GM12872 (cell line): ENCODE data around the gene MUCL3.

ENCODE experiments used
- CTCF ChIP-seq: IDR thresholded peaks from 3 replicates; pipeline ENCODE4 v1.5.1; 2011; ENCODE audit warnings: low read depth, mild to moderate bottlenecking, low read length, moderate library complexity; ENCODE audit not compliant: insufficient read depth

MUCL3 gene

GRCh38 chr6:30991891-30992290 lies 51.1 kb downstream of the MUCL3 start:
- no peak for TF ChIP-seq CTCF

- no peak for TF ChIP-seq CTCF
Observed at GRCh38 chr6:30997301-30997700, 56.5 kb downstream of the MUCL3 start.

- no peak for TF ChIP-seq CTCF
Observed at GRCh38 chr6:30998785-30999184, 58.0 kb downstream of the MUCL3 start.

- TF ChIP-seq CTCF = no peak
Observed at GRCh38 chr6:31001281-31001888, 60.6 kb downstream of the MUCL3 start.

- no peak for TF ChIP-seq CTCF
Observed at GRCh38 chr6:31002471-31002870, 61.7 kb downstream of the MUCL3 start.
